Stimulated activated naive B cell treated with anti-CD40 and anti-IgM and Interleukin-4, amounts not matched to agents 10 μg/mL and 1 μg/mL and 100 μg/mL, for 72 hours (primary cell): ENCODE measurements around the gene HTR3C.

Source experiments
- ATAC-seq, 2 donors: fragments of 150-1000 bp; cut with Tn5 transposase; replicated peaks; 2 replicates each; pipeline ENCODE4 v1.10.0; 2021; ENCODE audit warnings: moderate library complexity in 1 of 2
- DNase-seq: peaks from one replicate; pipeline ENCODE4 v3.0.0; 2021
- H3K27ac Mint-ChIP-seq: one replicate; pipeline ENCODE4 v1.8.0; 2022; ENCODE audit warnings: mild to moderate bottlenecking, mixed read lengths
- H3K27me3 Mint-ChIP-seq, 2 donors: one replicate each; pipeline ENCODE4 v1.8.0; 2022; ENCODE audit warnings: mixed read lengths in 2 of 2
- H3K36me3 Mint-ChIP-seq, 2 donors: one replicate each; pipeline ENCODE4 v1.8.0; 2022; ENCODE audit warnings: mixed read lengths in 2 of 2, mild to moderate bottlenecking in 1 of 2
- H3K4me1 Mint-ChIP-seq, 2 donors: one replicate each; pipeline ENCODE4 v1.8.0; 2022; ENCODE audit warnings: mixed read lengths in 2 of 2, mild to moderate bottlenecking in 1 of 2
- H3K4me3 Mint-ChIP-seq, 2 donors: one replicate each; pipeline ENCODE4 v1.8.0; 2022; ENCODE audit warnings: mild to moderate bottlenecking in 2 of 2, mixed read lengths in 2 of 2, moderate library complexity in 1 of 2
- H3K9me3 Mint-ChIP-seq, 2 donors: one replicate each; pipeline ENCODE4 v1.8.0; 2022; ENCODE audit warnings: mixed read lengths in 2 of 2, mild to moderate bottlenecking in 1 of 2

Gene HTR3C

GRCh38 chr3:184085389-184085852 lies 32.6 kb downstream of the HTR3C start:
- Mint-ChIP-seq H3K36me3 (peaks cover 0 to 4% of the 10 kb centered on the region in 2 donors), H3K4me1 (peaks cover 0 to 4% of the 10 kb centered on the region in 2 donors), H3K9me3 (peaks cover 2 to 5% of the 10 kb centered on the region in 2 donors), H3K27ac (no peak overlapping the region), H3K27me3 (peaks cover under 1 to 3% of the 10 kb centered on the region in 2 donors), H3K4me3 (no peak overlapping the region)
- DNase-seq (no peak), ATAC-seq (no peak)

DNA sequence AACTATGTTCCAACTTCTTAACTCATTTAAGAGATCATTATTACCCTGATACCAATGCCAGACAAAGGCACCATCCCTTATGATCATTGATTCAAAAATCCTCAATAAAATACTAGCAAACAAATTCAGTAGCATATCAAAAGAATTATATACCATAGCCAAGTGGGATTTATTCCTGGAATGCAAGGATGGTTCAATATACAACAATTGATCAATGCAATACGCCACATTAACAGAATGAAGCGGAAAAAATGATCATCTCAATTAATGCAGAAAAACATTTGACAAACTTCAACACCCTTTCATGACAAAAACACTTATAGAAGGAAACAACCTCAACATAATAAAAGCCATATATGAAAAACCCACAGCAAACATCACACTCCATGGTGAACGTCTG lies 39.4 kb downstream of the HTR3C start:
- no peaks in the 10 kb centered on the region for H3K4me1 Mint-ChIP-seq
- ATAC-seq: no peak
- H3K27me3 Mint-ChIP-seq: peaks cover 8 to 22% of the 10 kb centered on the region in 2 donors
- peaks cover 10 to 12% of the 10 kb centered on the region in 2 donors for H3K9me3 Mint-ChIP-seq
- peaks cover 0 to 14% of the 10 kb centered on the region in 2 donors for H3K36me3 Mint-ChIP-seq
- no peak overlapping the region for H3K27ac Mint-ChIP-seq
- no peak for DNase-seq
- H3K4me3 Mint-ChIP-seq: no peak overlapping the region

DNA sequence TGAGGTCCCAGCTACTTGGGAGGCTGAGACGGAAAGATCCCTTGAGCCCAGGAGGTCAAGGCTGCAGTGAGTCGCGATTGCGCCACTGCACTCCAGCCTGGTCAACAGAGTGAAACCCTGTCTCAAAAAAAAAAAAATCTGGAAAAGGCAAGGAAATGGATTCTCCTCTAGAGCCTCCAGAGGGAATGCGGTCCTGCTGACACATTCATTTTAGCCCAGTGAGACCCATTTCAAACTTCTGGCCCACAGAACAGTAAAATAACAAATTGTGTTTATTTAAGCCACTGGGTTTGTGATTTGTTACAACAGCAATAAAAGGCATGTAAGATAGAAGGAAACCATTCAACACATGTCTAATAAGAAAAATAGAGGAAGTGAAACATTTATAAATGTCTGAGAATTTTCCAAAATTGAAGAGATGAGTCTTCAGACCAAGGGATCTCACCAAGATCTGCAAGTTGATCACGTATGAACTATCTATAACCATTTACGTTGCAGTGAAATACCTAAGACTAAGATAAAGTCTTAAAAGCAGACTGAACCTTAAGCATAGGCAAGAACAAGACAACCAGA lies 44.0 kb downstream of the HTR3C start, which contains the start of gene HTR3E:
HTR3E (plus strand) TSS at position 254 of the 573 bp plus-strand sequence. CDS start 466 bp downstream, outside the sequence.
- DNase-seq (no peak), ATAC-seq (peak; percentile 19 to 43)
- Mint-ChIP-seq H3K27me3 (peaks cover 5 to 28% of the 10 kb centered on the region in 2 donors), H3K9me3 (peaks cover 4 to 8% of the 10 kb centered on the region in 2 donors), H3K36me3 (peaks cover 0 to 8% of the 10 kb centered on the region in 2 donors), H3K4me3 (no peak within 1 kb of the TSS), H3K4me1 (no peaks in the 10 kb centered on the region), H3K27ac (no peak within 1 kb of the TSS)

- DNase-seq: no peak
- Mint-ChIP-seq H3K9me3 (peaks cover 2 to 4% of the 10 kb centered on the region in 2 donors), H3K4me1 (no peaks in the 10 kb centered on the region), H3K4me3 (no peak overlapping the region), H3K27ac (no peak overlapping the region), H3K27me3 (peaks cover 5 to 28% of the 10 kb centered on the region in 2 donors), H3K36me3 (peaks cover 0 to 4% of the 10 kb centered on the region in 2 donors)
- ATAC-seq: no peak
Observed at GRCh38 chr3:184097556-184097955, 44.7 kb downstream of the HTR3C start.

DNA sequence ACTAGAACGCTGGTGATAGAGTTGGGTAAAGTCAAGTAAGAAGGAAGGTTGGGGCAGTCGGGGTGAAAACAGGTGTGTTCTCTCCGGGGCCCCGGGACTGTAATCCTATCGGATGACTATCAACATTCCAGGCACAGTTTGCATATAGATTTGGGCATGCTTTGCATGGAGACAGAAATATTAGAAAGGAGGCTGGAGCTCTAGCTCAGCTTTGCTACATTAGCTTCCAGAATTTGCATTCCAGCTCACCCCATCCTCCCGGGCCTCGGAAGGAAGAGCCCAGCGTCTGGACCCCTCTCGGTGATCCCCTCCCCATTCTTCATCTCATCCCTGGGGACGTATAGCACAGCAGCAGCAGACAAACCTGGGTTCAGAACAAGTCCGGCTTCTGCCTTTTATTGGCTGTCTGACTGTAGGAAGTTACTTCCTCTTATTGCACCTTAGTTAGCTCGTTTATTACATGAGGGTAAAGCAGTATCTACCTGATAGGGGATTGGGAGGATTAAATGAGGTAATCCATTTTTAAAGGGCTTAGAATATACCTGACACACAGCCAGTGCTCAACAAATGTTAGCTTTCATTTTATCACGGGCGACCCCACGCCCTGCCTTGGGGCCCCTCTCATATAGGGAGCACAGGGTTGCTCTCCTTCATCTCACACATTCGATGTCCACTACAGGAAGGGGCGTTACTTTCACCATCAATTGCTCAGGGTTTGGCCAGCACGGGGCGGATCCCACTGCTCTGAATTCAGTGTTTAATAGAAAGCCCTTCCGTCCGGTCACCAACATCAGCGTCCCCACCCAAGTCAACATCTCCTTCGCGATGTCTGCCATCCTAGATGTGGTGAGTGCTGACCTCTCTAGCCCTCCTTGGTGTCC lies 47.2 kb downstream of the HTR3C start:
- no peak overlapping the region for H3K4me3 Mint-ChIP-seq
- ATAC-seq: no peak

More for the DNA sequence above, 47.2 kb downstream of the HTR3C start:
- Mint-ChIP-seq H3K9me3 (no peaks in the 10 kb centered on the region), H3K4me1 (no peaks in the 10 kb centered on the region), H3K36me3 (no peaks in the 10 kb centered on the region), H3K27me3 (peaks cover 5 to 24% of the 10 kb centered on the region in 2 donors), H3K27ac (no peak overlapping the region)
- DNase-seq: no peak
